ENCODE measurements around the gene SLCO3A1.

Gene SLCO3A1

GRCh38 chr15:91912336-91912735 lies 58.8 kb downstream of the SLCO3A1 start:
- no peak for DNase-seq (ENCODE audit: low read depth)

- no peak for DNase-seq (ENCODE audit: low read depth)
Observed at GRCh38 chr15:91913560-91913959, 60.1 kb downstream of the SLCO3A1 start.

- no peak for DNase-seq (ENCODE audit: low read depth)
Observed at GRCh38 chr15:91915576-91915975, 62.1 kb downstream of the SLCO3A1 start.

GRCh38 chr15:91916051-91916450 lies 62.5 kb downstream of the SLCO3A1 start:
- DNase-seq (ENCODE audit: low read depth): no peak

GRCh38 chr15:91917686-91918360 lies 64.3 kb downstream of the SLCO3A1 start:
- no peak for DNase-seq (ENCODE audit: low read depth)

GRCh38 chr15:91919014-91919534 lies 65.6 kb downstream of the SLCO3A1 start:
- DNase-seq (ENCODE audit: low read depth): no peak

- no peak for DNase-seq (ENCODE audit: low read depth)
Observed at GRCh38 chr15:91921188-91921842, 67.8 kb downstream of the SLCO3A1 start.

- no peak for DNase-seq (ENCODE audit: low read depth)
Observed at GRCh38 chr15:91921843-91922198, 68.3 kb downstream of the SLCO3A1 start.

- no peak for DNase-seq (ENCODE audit: low read depth)
Observed at GRCh38 chr15:91922646-91923547, 69.4 kb downstream of the SLCO3A1 start.

- no peak for DNase-seq (ENCODE audit: low read depth)
Observed at GRCh38 chr15:91924183-91924582, 70.7 kb downstream of the SLCO3A1 start.

GRCh38 chr15:91924837-91925495 lies 71.5 kb downstream of the SLCO3A1 start:
- no peak for DNase-seq (ENCODE audit: low read depth)

GRCh38 chr15:91925794-91926193 lies 72.3 kb downstream of the SLCO3A1 start:
- DNase-seq (ENCODE audit: low read depth): no peak

GRCh38 chr15:91926908-91927270 lies 73.4 kb downstream of the SLCO3A1 start:
- no peak for DNase-seq (ENCODE audit: low read depth)

- no peak for DNase-seq (ENCODE audit: low read depth)
Observed at GRCh38 chr15:91927585-91927984, 74.1 kb downstream of the SLCO3A1 start.

- no peak for DNase-seq (ENCODE audit: low read depth)
Observed at GRCh38 chr15:91928675-91929074, 75.2 kb downstream of the SLCO3A1 start.

- DNase-seq (ENCODE audit: low read depth): no peak
Observed at GRCh38 chr15:91929509-91929908, 76.0 kb downstream of the SLCO3A1 start.

GRCh38 chr15:91930092-91930491 lies 76.6 kb downstream of the SLCO3A1 start:
- no peak for DNase-seq (ENCODE audit: low read depth)

- DNase-seq (ENCODE audit: low read depth): no peak
Observed at GRCh38 chr15:91936182-91936775, 82.8 kb downstream of the SLCO3A1 start.

GRCh38 chr15:91936927-91937326 lies 83.4 kb downstream of the SLCO3A1 start:
- no peak for DNase-seq (ENCODE audit: low read depth)

- no peak for DNase-seq (ENCODE audit: low read depth)
Observed at GRCh38 chr15:91938136-91938535, 84.6 kb downstream of the SLCO3A1 start.

GRCh38 chr15:91939403-91939831 lies 85.9 kb downstream of the SLCO3A1 start:
- DNase-seq (ENCODE audit: low read depth): no peak
